NK-92 treated with Interleukin-12 subunit alpha and Interleukin-12 subunit beta, amount 100 ng/mL, for 24 hours (cell line): ENCODE data around the gene ZFR2.

ENCODE experiments used
- DNase-seq: peaks from one replicate; lab custom pipeline; 2025; lab: John Stamatoyannopoulos, UW

Gene ZFR2

GRCh38 chr19:3785938-3786824 lies 82.7 kb downstream of the ZFR2 start, which contains the start of gene MATK:
MATK (minus strand) TSS chr19:3786381; CDS start chr19:3785135, 1,246 bp downstream.
- no peak for DNase-seq

GRCh38 chr19:3785451-3785937 lies 83.3 kb downstream of the ZFR2 start:
- no peak for DNase-seq

- DNase-seq: no peak
These were observed 84.0 kb downstream of the ZFR2 start for GRCh38 chr19:3784607-3785450.

GRCh38 chr19:3783660-3784584 lies 84.9 kb downstream of the ZFR2 start:
- no peak for DNase-seq

DNA sequence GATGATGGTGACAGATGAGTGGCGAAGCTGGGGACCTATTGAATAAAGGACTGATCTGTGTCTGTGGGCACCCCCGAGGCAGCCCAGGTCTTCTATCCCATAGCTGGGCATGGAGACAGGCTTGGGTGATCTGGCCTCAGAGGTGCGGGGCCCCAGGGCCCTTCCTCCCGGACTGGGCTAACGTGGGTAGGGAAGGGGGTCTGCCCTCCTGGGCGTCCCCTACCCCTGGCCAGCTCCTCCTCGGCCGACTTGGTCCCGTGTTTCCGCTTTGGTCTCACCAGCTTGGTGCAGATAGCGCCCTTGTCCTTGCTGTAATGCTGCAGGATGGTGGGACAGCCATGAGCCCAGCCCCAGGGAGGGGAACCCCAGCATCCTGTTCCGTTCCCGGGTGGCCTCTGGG lies 85.9 kb downstream of the ZFR2 start:
- no peak for DNase-seq

DNA sequence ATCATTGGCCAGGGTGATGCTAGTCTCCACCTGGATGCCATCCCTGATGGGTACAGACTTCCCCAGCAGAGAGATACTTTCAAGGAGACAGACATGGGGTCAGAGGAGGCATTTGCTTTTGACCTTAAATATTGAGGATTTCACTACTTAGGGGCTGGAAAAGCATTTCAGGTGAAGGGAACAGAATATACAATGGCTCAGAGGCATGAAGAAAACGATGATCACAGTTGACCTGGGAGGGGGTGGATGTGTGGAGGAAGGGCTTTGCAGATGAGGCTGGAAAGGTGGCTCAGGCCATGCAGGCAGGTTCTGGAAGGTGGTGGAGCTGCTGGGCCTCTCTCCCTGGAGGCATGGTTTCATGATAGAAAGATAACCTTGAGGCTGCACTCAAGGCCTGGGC lies 86.5 kb downstream of the ZFR2 start:
- DNase-seq: no peak

DNA sequence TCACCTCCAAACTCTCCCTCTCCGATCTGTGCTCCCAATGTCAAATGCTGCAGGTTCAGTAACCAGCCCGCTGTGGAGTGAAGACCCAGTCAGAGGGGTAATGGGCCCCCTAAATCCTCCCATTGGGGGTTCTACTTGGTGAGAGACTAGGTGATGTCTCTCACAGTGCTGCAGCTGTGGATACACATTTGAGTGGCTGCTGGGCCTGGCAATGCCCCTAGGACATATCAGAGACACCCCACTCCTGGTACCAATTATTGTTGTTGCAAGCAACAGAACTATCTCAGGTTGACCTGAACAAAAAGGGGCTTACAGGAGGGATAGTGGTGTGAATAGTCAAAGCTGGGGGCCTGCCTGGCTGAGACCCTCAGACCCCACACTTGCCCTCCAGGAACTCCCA lies 87.2 kb downstream of the ZFR2 start:
- no peak for DNase-seq

DNA sequence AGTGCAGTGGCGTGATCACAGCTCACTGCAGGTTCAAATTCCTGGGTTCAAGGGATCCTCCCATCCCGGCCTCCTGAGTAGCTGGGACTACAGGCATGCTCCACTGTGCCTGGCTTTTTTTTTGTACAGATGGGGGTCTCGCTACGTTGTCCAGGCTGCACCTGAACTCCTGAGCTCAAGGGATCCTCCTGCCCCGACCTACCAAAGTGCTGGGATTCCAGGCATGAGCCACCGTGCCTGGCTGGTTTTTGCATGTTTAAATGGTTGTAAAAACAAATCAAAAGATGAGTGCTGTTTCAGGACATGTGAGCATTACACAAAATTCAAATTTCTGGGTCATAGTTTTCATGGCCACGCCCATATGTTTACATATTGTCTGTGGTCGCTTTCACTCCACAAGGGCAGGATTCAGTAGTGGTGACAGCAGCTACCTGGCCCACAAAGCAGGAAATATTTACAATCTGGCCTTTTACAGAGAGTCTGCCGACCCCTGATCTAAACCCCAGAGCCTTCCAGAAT lies 88.0 kb downstream of the ZFR2 start:
- no peak for DNase-seq

DNA sequence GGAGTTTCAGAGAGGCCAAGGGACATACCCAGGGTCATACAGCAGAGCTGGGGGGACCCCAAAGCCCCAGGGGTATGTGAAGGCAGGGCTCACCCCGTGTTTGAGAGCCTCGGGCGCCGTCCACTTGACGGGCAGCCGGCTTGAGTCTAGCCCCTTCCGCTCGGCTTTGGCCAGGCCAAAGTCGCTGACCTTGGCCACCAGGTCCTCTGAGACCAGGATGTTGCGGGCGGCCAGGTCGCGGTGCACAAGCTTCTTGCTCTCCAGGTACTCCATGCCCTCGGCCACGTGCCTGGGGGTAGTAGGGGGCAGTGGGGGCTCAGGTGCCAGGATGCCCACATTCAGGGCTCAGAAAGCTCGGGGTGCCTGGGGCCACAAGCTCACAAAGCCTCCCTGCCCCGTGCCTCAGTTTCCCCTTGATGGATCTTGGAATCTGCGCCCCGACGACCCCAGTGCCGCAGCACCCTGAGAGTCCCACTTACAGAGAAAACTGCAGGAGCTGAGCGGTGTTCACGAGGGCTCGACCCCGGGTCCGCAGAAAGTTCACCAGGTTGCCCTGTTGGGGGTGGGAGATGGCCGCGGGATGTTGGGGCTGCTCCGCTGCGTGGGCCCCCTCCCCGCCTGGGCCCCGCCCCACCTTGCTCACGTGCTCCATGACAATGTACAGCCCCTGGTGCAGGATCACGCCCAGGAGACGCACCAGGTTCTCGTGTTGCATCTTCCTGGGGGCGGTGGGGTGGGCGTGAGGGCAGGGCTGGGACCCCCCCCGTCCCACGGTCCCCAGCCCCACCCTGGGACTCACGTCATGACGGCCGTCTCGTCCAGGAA lies 89.7 kb downstream of the ZFR2 start:
- DNase-seq: no peak

GRCh38 chr19:3778104-3778867 lies 90.6 kb downstream of the ZFR2 start:
- no peak for DNase-seq

DNA sequence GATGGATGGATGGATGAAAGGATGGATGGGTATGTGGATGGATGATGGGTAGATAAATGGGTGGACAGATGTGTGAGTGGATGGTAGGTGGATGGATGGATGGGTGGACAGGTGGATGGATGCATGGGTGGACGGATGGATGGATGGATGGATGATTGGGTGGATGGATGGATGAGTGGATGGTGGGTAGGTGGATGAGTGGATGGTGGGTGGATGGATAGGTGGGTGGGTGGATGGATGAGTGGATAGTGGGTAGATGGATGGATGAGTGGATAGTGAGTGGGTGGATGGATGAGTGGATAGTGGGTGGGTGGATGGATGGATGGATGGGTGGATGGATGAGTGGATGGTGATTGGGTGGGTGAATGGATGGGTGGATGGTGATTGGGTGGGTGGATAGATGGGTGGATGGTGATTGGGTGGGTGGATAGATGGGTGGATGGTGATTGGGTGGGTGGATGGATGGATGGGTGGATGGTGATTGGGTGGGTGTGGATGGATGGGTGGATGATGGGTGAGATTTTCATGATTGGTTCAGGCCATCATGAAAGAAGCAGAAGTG lies 92.3 kb downstream of the ZFR2 start:
- DNase-seq: no peak

GRCh38 chr19:3775831-3776230 lies 93.0 kb downstream of the ZFR2 start:
- DNase-seq: no peak

DNA sequence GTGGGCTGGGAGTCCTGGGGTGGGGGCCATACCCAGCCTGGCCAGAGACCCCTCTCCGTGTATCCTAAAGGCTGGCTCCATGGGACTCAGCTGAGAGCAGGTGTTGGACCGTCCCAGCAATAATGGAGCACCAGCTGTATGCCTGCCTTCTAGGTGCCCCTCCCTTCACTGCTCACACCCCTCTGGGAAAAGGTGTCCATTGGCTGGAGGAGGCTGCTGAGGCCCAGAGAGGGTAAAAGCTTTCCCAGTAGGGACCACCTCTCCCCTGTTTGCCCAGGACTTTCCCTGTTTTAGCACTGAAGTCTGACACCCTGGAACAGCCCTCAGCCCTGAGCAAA lies 93.5 kb downstream of the ZFR2 start:
- DNase-seq: no peak

DNA sequence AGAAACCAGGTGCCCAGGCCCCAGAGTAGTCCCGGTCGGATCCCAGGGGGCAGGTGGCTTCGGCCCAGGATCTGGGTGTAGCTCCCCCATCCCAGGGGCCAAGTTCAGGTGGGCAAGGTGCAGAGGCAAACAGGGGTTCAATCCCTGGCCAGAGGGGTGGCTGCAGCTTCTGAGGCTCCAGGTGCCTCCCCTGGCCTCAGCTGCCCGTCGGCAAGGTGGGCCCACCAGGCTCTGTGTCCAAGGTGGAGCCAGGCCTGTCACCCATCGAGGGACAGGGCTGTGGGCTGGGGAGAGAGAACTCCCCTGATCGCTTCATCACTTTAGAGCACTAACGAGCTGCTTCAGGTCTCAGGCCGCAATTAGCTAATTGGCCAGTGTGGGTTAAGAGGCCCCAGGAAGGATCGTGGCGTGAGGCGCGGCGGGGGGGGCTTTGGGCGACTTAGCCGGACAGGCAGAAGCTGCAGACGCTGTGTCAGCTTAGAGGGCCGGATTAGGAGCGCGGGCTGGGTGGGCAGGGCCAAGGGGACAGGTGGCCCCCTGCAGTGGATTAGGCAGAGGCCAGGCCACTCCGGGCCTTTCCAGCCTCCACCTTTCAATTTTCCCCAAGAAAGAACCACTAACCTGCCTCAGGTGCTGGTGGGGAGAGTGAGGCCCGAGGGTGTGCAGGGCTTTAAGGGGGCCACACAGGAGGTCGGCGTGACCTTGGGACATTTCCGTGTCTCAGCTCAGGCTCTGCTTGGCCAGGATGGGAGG lies 94.0 kb downstream of the ZFR2 start:
- DNase-seq: no peak

GRCh38 chr19:3773814-3774515 lies 94.9 kb downstream of the ZFR2 start:
- no peak for DNase-seq

DNA sequence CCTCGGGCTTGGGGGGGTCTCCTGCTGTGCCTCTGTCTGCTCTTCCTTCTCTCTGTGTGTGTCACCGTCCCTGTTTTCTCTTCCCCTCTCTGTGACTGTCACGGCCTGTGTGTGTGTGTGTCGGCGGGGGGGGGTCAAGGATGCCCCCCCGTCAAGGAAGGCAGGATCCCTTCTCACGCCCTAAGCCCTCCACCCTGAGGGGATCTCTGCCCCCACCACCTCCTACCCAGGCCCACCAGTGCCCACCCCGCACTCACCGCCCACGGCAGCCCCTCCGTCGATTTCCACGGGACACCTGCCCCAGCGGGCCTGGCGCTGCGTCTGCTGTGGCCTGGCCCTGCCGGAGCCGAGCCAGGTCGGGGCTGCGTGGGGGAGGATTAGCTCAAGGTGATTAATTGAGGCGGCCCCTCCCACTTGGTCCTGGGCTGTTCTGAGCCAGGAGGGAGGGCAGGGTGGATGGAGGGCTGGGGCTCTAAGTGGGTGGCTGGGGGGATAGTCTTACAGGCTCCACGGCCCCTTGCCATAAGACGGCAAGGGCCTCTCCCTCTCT lies 96.9 kb downstream of the ZFR2 start, which contains the start of gene RAX2:
Gene RAX2 (minus strand): TSS at position 323 of the 550 bp plus-strand sequence. CDS start 486 bp downstream, outside the sequence.
- no peak for DNase-seq

GRCh38 chr19:3771000-3771905 lies 97.6 kb downstream of the ZFR2 start:
- no peak for DNase-seq
